Body of pancreas (tissue), 4 donors: ENCODE data around the gene HDDC3. TPM values are rescaled to one million over a fixed set of nuclear protein-coding genes. Genes with fewer than 3 reads are reported as not detected.

Experiments
- ATAC-seq: fragments of 150-250 bp; one replicate; pipeline ENCODE4 v1.9.1; 2016
- DNase-seq, 4 donors: peaks; one replicate each; pipeline ENCODE4 v3.0.0-alpha.2; 2019
- H3K27ac ChIP-seq, 4 donors: fragments of 200-600 bp; sonication (generic); 1 replicate in 3 of 4; 2 replicates in 1 of 4; pipeline versions ENCODE4 v1.5.1 to v1.6.1; 2016 to 2019; ENCODE audit warnings: mild to moderate bottlenecking in 1 of 4, mixed read lengths in 1 of 4, moderate library complexity in 1 of 4
- H3K27me3 ChIP-seq, 2 donors: fragments of 200-600 bp; sonication (generic); one replicate each; pipeline ENCODE4 v1.6.0; 2016; ENCODE audit warnings: mild to moderate bottlenecking in 1 of 2
- H3K36me3 ChIP-seq, 2 donors: fragments of 200-600 bp; sonication (generic); replicated peaks in 1 of 2; 2 replicates each; pipeline ENCODE4 v1.5.1; 2016; ENCODE audit warnings: low read depth in 2 of 2; ENCODE audit not compliant: insufficient read depth in 1 of 2
- H3K4me1 ChIP-seq: fragments of 200-600 bp; sonication (generic); one replicate; pipeline ENCODE4 v1.6.0; 2016
- H3K4me3 ChIP-seq, 2 donors: fragments of 200-600 bp; sonication (generic); 1 replicate in 1 of 2; 2 replicates in 1 of 2; pipeline ENCODE4 v1.5.1; 2016 to 2019
- H3K9me3 ChIP-seq, 3 donors: fragments of 200-600 bp; sonication (generic); 1 replicate in 2 of 3; 2 replicates in 1 of 3; pipeline ENCODE4 v1.5.1; 2016
- POLR2A ChIP-seq, 3 donors: fragments of 450-650 bp; IDR thresholded peaks; one replicate each; pipeline ENCODE4 v1.6.1; 2016; ENCODE audit warnings: antibody characterized with exemption in 3 of 3, mild to moderate bottlenecking in 2 of 3
- WGBS, 2 donors: methylation state at CpG; one replicate each; pipeline ENCODE4 v1.1.5; 2017; 5-methylcytosine and 5-hydroxymethylcytosine counted together
- intact Hi-C: fragments of 100-400 bp; cut with DNase I; formaldehyde crosslinking; loops from one replicate; pipeline ENCODE4 v1.15.1; 2023
- total RNA-seq, 2 donors: library from RNA; depleted of rRNA; stranded (reverse); fragments of >200 nt; gene quantifications; one replicate each; pipeline ENCODE4 v1.1.0, GENCODE V29; 2016
- TF ChIP-seq, protein P1 (sequence below), 7 experiments: fragments of 450-650 bp in 4 of 7; fragments of 200-600 bp in 3 of 7; sonication (generic) in 3 of 7; IDR thresholded peaks; one replicate each; pipeline ENCODE4 v1.5.1; 2016 to 2019; ENCODE audit warnings: antibody characterized with exemption in 7 of 7

HDDC3 gene
- total RNA-seq, 2 donors from 2014 or later = 13.8 to 14.5 TPM

DNA sequence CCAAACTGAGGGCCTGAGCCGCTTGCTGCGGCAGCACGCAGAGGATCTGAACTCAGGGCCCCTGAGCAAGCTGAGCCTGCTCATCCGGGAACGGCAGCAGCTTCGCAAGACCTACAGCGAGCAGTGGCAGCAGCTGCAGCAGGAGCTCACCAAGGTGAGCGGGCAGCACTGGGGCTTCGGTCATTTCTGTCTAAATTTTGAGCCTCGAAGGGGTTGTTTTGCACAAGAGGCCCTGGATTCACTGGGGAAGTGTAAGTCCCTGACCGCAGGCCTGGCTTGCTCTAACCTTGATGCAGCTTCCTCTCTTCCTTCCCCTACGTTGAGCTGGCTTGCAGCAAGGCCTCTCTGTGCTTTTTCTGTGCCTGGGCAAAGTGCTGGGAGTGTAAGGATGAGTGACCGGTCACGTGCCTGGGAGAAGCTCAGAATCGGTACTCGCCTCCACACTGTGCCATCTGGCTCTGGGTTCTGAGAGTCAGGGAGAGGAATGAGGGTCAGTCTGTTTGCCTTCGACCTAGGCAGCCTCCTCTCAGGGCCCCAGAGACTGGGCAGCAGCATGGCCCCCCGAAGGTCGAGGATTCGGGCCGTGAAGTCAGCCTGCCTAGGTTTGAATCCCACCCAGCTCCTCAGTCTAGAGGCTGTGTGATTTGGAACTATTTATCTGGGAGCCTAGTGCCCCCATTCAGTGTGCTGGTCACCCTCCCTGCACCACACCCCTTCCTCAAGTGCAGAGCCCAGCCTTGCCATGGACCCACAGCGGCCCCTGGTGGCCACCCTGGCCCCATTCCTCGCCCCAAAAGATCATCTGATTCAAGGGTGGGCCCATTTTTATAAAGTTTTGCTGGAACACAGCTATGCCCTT lies 46.7 kb downstream of the HDDC3 start:
- Histone ChIP-seq H3K27me3 (no peaks in the 10 kb centered on the region), H3K36me3 (no peaks in the 10 kb centered on the region), H3K4me3 (no peak overlapping the region), H3K9me3 (no peaks in the 10 kb centered on the region), H3K4me1 (peaks cover 47% of the 10 kb centered on the region), H3K27ac (peak overlapping the region in 3 of 4 donors; percentile 68 to 92 (median 80))
- peak in 2 of 3 donors; percentile 4 to 21 for TF ChIP-seq POLR2A (IDR thresholded peaks at IDR 0.05)
- TF ChIP-seq, protein P1, sequence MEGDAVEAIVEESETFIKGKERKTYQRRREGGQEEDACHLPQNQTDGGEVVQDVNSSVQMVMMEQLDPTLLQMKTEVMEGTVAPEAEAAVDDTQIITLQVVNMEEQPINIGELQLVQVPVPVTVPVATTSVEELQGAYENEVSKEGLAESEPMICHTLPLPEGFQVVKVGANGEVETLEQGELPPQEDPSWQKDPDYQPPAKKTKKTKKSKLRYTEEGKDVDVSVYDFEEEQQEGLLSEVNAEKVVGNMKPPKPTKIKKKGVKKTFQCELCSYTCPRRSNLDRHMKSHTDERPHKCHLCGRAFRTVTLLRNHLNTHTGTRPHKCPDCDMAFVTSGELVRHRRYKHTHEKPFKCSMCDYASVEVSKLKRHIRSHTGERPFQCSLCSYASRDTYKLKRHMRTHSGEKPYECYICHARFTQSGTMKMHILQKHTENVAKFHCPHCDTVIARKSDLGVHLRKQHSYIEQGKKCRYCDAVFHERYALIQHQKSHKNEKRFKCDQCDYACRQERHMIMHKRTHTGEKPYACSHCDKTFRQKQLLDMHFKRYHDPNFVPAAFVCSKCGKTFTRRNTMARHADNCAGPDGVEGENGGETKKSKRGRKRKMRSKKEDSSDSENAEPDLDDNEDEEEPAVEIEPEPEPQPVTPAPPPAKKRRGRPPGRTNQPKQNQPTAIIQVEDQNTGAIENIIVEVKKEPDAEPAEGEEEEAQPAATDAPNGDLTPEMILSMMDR (IDR thresholded peaks at IDR 0.05) = peak; percentile 93 to 98 (median 96)
- DNase-seq (peak; percentile 70 to 79 (median 74)), ATAC-seq (peak; percentile 51)
- WGBS, 2 donors = 56 to 60% methylated on average over 14 to 23 of the region's 23 CpGs
- intact Hi-C loops = loop anchor here (5.0 to 10.0 kb wide), 2 partner anchors 171 to 238 kb away; partner anchors contain the start of gene BLM

DNA sequence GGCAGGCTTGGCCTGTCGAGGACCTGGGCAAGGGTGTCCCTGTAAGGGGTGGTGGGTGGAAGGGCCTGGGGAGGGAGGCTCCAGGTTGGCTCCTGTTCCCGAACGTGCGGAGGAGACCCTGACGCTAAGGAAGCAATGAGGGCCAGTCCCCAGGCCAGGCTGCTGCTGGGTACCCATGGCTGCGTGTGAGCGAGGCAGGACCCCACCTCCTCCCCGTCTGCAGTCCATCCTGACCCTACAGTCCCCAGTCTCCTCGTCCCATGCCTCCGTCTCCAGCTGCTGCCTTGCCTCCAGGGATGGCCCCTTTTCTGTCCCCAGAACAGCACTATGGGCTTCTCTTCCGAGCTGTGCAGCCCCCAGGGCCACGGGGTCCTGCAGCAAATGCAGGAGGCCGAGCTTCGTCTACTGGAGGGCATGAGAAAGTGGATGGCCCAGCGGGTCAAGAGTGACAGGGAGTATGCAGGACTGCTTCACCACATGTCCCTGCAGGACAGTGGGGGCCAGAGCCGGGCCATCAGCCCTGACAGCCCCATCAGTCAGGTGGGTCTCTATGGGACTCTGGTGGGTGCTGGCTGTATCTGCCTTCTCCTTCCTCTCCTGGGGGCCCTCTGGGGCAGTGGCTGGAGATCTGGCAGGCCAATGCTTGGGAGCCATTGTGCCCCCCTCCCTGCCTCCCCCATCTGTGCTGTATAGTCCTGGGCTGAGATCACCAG lies 47.5 kb downstream of the HDDC3 start:
- peak overlapping the region in 1 of 2 donors; percentile 12 for H3K4me3 ChIP-seq
- peak overlapping the region; percentile 68 to 92 (median 75) for H3K27ac ChIP-seq
- peaks cover 0 to 5% of the 10 kb centered on the region in 2 donors for H3K36me3 ChIP-seq
- intact Hi-C loops = loop anchor here (5.0 to 10.0 kb wide), 2 partner anchors 170 to 238 kb away; partner anchors contain the start of gene BLM
- H3K9me3 ChIP-seq = no peaks in the 10 kb centered on the region
- H3K4me1 ChIP-seq = peaks cover 47% of the 10 kb centered on the region
- H3K27me3 ChIP-seq = no peaks in the 10 kb centered on the region
- TF ChIP-seq, protein P1 (IDR thresholded peaks at IDR 0.05) = no peak
- no peak for TF ChIP-seq POLR2A (IDR thresholded peaks at IDR 0.05)
- DNase-seq (no peak), ATAC-seq (peak; percentile 4)
- 65 to 71% methylated on average over 10 to 16 of the region's 16 CpGs for WGBS, 2 donors

DNA sequence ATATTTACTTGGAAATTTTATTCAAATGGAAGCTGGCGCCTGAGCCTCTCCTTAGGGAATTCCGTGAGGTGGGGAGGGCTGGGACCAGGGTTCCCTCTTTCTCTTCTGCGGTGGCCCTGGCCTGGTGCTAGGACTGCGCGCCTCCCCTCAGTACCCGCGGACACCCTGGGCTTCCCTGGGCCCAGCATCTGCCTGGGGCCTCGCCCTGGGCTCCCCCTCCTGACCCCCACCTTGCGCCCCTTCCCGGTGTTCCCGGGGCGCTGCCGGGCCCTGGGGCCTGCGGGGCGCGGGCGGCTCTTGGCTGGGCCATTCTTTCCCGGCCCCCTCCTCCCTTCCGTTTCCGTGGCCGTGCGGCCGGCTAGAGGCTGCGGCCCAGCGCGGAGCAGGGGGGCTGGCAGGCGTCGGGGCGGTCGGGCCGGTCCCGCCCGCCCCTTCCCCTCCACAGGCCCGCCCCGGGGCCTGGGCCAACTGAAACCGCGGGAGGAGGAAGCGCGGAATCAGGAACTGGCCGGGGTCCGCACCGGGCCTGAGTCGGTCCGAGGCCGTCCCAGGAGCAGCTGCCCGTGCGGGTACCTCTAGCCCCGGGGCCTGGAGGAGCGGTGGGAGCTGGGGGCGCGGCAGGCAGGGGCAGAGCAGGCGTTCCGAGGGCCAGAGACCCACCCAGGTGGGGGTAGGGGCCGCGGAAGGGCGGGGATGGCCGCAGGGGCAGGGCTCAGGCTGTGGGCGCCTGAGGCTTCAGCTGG lies 48.2 kb downstream of the HDDC3 start, which contains the start of gene FES:
FES (plus strand) TSS at position 529 of the 743 bp plus-strand sequence. CDS start 542 bp downstream, outside the sequence.
- 20 to 33% methylated on average over 14 to 43 of the region's 58 CpGs for WGBS, 2 donors
- peaks cover 0 to 12% of the 10 kb centered on the region in 2 donors for H3K36me3 ChIP-seq
- no peaks in the 10 kb centered on the region for H3K9me3 ChIP-seq
- DNase-seq (peak in 3 of 4 donors; percentile 59 to 65 (median 64)), ATAC-seq (peak; percentile 63)
- H3K27me3 ChIP-seq = no peaks in the 10 kb centered on the region
- TF ChIP-seq, protein P1 (IDR thresholded peaks at IDR 0.05) = no peak
- TF ChIP-seq POLR2A (IDR thresholded peaks at IDR 0.05) = peak; percentile 32 to 76 (median 62)
- peaks cover 47% of the 10 kb centered on the region for H3K4me1 ChIP-seq
- intact Hi-C loops = loop anchor here (10.0 kb wide), 1 partner anchor 169 kb away; the partner anchor contains the start of gene BLM
- peak within 1 kb of the TSS in 1 of 2 donors; percentile 12 for H3K4me3 ChIP-seq
- peak within 1 kb of the TSS; percentile 68 to 92 (median 75) for H3K27ac ChIP-seq

DNA sequence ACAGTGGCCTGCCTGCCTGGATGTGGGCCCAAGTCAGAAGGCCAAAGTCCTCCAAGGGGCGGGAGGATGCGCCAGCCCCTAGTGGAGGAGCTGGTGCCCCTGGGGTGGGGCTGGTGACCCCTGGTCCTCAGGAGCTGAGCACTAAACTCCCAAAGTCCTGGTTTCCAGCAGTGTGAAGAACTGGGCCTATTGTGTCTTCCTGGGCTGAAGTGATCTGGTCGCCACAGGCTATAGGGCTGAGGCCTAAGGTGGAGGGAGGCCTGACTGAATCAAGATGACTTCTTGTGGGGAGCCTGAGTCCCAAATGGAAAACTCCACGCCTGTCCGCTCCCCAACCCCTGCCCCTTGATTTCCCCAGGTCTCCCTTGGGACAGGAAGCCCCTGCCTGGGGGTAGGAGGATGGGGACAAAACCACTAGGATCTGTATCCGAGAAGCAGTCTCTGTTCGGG lies 48.8 kb downstream of the HDDC3 start:
- Histone ChIP-seq H3K27ac (peak overlapping the region; percentile 33 to 92 (median 74)), H3K4me3 (no peak overlapping the region), H3K4me1 (peaks cover 47% of the 10 kb centered on the region), H3K9me3 (no peaks in the 10 kb centered on the region), H3K27me3 (no peaks in the 10 kb centered on the region), H3K36me3 (peaks cover 0 to 18% of the 10 kb centered on the region in 2 donors)
- intact Hi-C loops = loop anchor here (10.0 kb wide), 1 partner anchor 169 kb away; the partner anchor contains the start of gene BLM
- DNase-seq = peak in 1 of 4 donors; percentile 23
- TF ChIP-seq POLR2A (IDR thresholded peaks at IDR 0.05) = no peak
- TF ChIP-seq, protein P1 (IDR thresholded peaks at IDR 0.05) = no peak
- 57 to 86% methylated on average over 5 to 7 of the region's 7 CpGs for WGBS, 2 donors
- ATAC-seq = no peak
